ENCODE measurements around the gene ANK2.

- TF ChIP-seq EZH2 (IDR thresholded peaks at IDR 0.05; ENCODE audit: insufficient read depth, poor library complexity, severe bottlenecking) (no peak), EZH2phosphoT487 (IDR thresholded peaks at IDR 0.05; ENCODE audit: insufficient read depth, low read depth) (no peak)
These were observed 67.9 kb downstream of the ANK2 start for GRCh38 chr4:113117358-113117702.

Data from GM23248 (cell line).